CD8-positive, alpha-beta memory T cell (primary cell): ENCODE data around the gene EHMT1. TPM values are rescaled to one million over a fixed set of nuclear protein-coding genes. Genes with fewer than 3 reads are reported as not detected.

Source experiments
- CTCF ChIA-PET: fragments of 350-600 bp; sonication (Branson Sonifier 250); formaldehyde crosslinking; loops from one replicate; lab custom pipeline; 2021; ENCODE audit warnings: antibody characterized with exemption; lab: Charles Lee
- POLR2A ChIA-PET: fragments of 350-600 bp; sonication (Branson Sonifier 250); formaldehyde crosslinking; loops from one replicate; lab custom pipeline; 2021; ENCODE audit warnings: antibody characterized with exemption; lab: Charles Lee
- DNase-seq, 5 donors: peaks; one replicate each; pipeline versions ENCODE4 v3.0.0 to v3.0.0-alpha.2; 2020 to 2022; ENCODE audit warnings: mixed read lengths in 1 of 5
- H3K27ac ChIP-seq: one replicate; pipeline ENCODE4 v1.7.0; 2013; ENCODE audit warnings: low read depth, mild to moderate bottlenecking, low read length, moderate library complexity
- H3K27me3 ChIP-seq: 2 replicates; pipeline ENCODE4 v1.7.0; 2013; ENCODE audit warnings: low read length, mild to moderate bottlenecking; ENCODE audit not compliant: insufficient read depth, poor library complexity, severe bottlenecking
- H3K36me3 ChIP-seq: 2 replicates; pipeline ENCODE4 v1.7.0; 2013; ENCODE audit warnings: mild to moderate bottlenecking, low read length, moderate library complexity; ENCODE audit not compliant: insufficient read depth
- H3K4me1 ChIP-seq: 2 replicates; pipeline ENCODE4 v1.7.0; 2013; ENCODE audit warnings: mild to moderate bottlenecking, low read length, moderate library complexity; ENCODE audit not compliant: insufficient read depth
- H3K4me3 ChIP-seq: 2 replicates; pipeline ENCODE4 v1.7.0; 2013; ENCODE audit warnings: mild to moderate bottlenecking, low read length
- H3K9me3 ChIP-seq: 2 replicates; pipeline ENCODE4 v1.7.0; 2013; ENCODE audit warnings: mild to moderate bottlenecking, low read length
- H3K27ac Mint-ChIP-seq, 8 donors: one replicate each; pipeline ENCODE4 v1.8.0; 2020 to 2021; ENCODE audit warnings: mixed read lengths in 8 of 8, mild to moderate bottlenecking in 6 of 8, inconsistent platforms in 3 of 8, moderate library complexity in 3 of 8
- H3K27me3 Mint-ChIP-seq, 2 donors: one replicate each; pipeline ENCODE4 v1.8.0; 2020 to 2021; ENCODE audit warnings: mixed read lengths in 2 of 2, mild to moderate bottlenecking in 1 of 2, moderate library complexity in 1 of 2
- H3K36me3 Mint-ChIP-seq, 3 donors: one replicate each; pipeline ENCODE4 v1.8.0; 2020 to 2021; ENCODE audit warnings: mixed read lengths in 3 of 3, inconsistent platforms in 1 of 3, mild to moderate bottlenecking in 1 of 3
- H3K4me1 Mint-ChIP-seq, 3 donors: one replicate each; pipeline ENCODE4 v1.8.0; 2020 to 2021; ENCODE audit warnings: mixed read lengths in 3 of 3, inconsistent platforms in 1 of 3, mild to moderate bottlenecking in 1 of 3
- H3K4me3 Mint-ChIP-seq, 7 donors: one replicate each; pipeline ENCODE4 v1.8.0; 2020 to 2021; ENCODE audit warnings: mixed read lengths in 7 of 7, mild to moderate bottlenecking in 6 of 7, moderate library complexity in 4 of 7, inconsistent platforms in 2 of 7
- H3K9me3 Mint-ChIP-seq, 5 donors: one replicate each; pipeline ENCODE4 v1.8.0; 2020 to 2022; ENCODE audit warnings: mixed read lengths in 5 of 5, mild to moderate bottlenecking in 3 of 5, moderate library complexity in 2 of 5, inconsistent platforms in 1 of 5
- polyA plus RNA-seq: library from polyadenylated mRNA; unstranded; fragments of 300-500 nt; fragmentation: Illumina TruSeq; gene quantifications from one replicate; pipeline ENCODE4 v1.2.3, GENCODE V29; 2021
- total RNA-seq, 2 experiments: library from RNA; stranded (reverse); gene quantifications; one replicate each; pipeline ENCODE4 v1.2.3, GENCODE V29; 2021

Gene EHMT1
- total and polyA plus RNA-seq, 3 experiments from 2014 or later = 37.0 to 74.6 (median 68.9) TPM

DNA sequence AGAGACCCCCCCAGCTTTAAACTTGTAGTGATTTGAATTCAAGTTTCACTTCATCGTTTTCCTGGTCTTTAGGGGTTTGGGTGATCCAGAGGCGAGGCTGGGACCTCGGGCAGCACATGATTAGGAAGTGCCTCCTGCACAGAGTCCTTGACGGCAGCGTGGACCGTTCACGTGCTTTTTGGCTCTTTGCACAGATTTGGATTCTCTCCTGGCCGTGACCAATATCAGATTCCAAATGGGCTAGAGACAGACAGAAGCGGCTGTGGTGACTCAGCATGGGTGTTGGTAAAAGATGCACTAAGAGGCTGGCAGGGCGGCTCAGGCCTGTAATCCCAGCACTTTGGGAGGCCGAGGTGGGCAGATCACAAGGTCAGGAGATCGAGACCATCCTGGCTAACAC lies 141.6 kb downstream of the EHMT1 start:
- ChIA-PET POLR2A (no interaction called here), CTCF (no interaction called here)
- peaks cover 37% of the 10 kb centered on the region for H3K36me3 ChIP-seq
- Mint-ChIP-seq H3K4me1 (peaks cover 32 to 54% (median 54%) of the 10 kb centered on the region in 3 donors), H3K36me3 (peaks cover 30 to 86% (median 42%) of the 10 kb centered on the region in 3 donors), H3K4me3 (no peak overlapping the region), H3K27me3 (no peaks in the 10 kb centered on the region), H3K27ac (peak overlapping the region in 1 of 8 donors; percentile 90), H3K9me3 (peaks cover 0 to 4% (median 2%) of the 10 kb centered on the region in 5 donors)
- peaks cover 5% of the 10 kb centered on the region for H3K4me1 ChIP-seq
- no peak for DNase-seq
- H3K27me3 ChIP-seq = no peaks in the 10 kb centered on the region
- H3K4me3 ChIP-seq = no peak overlapping the region
- no peak overlapping the region for H3K27ac ChIP-seq
- H3K9me3 ChIP-seq = no peaks in the 10 kb centered on the region

DNA sequence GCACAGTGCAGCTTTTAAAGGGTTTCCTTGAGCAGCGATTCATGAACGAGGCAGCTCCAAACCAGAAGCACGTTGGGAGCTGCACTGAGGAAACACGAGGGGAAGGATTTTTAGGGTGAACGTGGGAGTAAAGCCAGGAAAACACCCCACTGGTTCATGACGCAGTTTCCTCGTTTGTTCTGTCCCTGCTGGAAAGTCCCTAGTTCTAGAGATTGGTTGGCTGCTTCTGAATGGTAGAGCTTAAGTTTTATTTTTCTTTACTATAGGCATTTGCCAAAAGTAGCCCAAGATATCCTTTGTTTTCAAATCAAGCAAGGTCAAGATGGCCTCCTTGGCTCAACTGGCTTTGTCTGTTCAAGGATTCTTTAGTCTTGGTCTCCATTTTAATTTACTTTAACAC lies 142.2 kb downstream of the EHMT1 start:
- Histone ChIP-seq H3K4me1 (peaks cover 5% of the 10 kb centered on the region), H3K27me3 (no peaks in the 10 kb centered on the region), H3K36me3 (peaks cover 34% of the 10 kb centered on the region), H3K9me3 (no peaks in the 10 kb centered on the region), H3K27ac (no peak overlapping the region), H3K4me3 (no peak overlapping the region)
- Mint-ChIP-seq H3K27me3 (no peaks in the 10 kb centered on the region), H3K27ac (peak overlapping the region in 3 of 8 donors; percentile 29 to 54 (median 45)), H3K36me3 (peaks cover 24 to 86% (median 38%) of the 10 kb centered on the region in 3 donors), H3K9me3 (no peaks in the 10 kb centered on the region), H3K4me1 (peaks cover 32 to 53% (median 48%) of the 10 kb centered on the region in 3 donors), H3K4me3 (no peak overlapping the region)
- CTCF ChIA-PET = no interaction called here
- POLR2A ChIA-PET = no interaction called here
- no peak for DNase-seq

DNA sequence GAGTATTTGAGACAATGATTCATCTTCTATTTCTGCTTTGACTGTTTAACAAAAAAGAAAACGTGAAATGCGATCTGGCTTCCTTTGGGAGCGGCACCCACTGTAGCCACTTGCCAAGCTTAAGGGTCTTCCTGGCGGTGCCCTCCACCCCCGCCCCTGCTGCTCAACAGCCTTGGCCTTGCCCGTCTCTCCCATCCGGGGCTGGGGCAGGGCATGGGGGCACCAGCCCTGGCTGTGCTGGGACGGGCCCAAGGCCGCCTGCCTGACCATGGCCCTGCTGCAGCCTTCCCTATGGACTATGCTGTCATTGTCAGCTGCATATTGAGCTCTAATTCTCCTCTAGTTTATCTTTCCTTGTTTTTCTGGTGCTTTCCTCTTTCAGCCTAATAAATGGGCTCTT lies 143.0 kb downstream of the EHMT1 start:
- no peak overlapping the region for H3K4me3 ChIP-seq
- Mint-ChIP-seq H3K27ac (peak overlapping the region in 3 of 8 donors; percentile 60 to 70 (median 68)), H3K4me3 (no peak overlapping the region), H3K4me1 (peaks cover 24 to 46% (median 41%) of the 10 kb centered on the region in 3 donors), H3K9me3 (no peaks in the 10 kb centered on the region), H3K27me3 (no peaks in the 10 kb centered on the region), H3K36me3 (peaks cover 18 to 86% (median 32%) of the 10 kb centered on the region in 3 donors)
- DNase-seq = no peak
- POLR2A ChIA-PET = no interaction called here
- CTCF ChIA-PET = no interaction called here
- peaks cover 35% of the 10 kb centered on the region for H3K36me3 ChIP-seq
- peaks cover 5% of the 10 kb centered on the region for H3K4me1 ChIP-seq
- H3K27me3 ChIP-seq = no peaks in the 10 kb centered on the region
- no peak overlapping the region for H3K27ac ChIP-seq
- H3K9me3 ChIP-seq = no peaks in the 10 kb centered on the region

DNA sequence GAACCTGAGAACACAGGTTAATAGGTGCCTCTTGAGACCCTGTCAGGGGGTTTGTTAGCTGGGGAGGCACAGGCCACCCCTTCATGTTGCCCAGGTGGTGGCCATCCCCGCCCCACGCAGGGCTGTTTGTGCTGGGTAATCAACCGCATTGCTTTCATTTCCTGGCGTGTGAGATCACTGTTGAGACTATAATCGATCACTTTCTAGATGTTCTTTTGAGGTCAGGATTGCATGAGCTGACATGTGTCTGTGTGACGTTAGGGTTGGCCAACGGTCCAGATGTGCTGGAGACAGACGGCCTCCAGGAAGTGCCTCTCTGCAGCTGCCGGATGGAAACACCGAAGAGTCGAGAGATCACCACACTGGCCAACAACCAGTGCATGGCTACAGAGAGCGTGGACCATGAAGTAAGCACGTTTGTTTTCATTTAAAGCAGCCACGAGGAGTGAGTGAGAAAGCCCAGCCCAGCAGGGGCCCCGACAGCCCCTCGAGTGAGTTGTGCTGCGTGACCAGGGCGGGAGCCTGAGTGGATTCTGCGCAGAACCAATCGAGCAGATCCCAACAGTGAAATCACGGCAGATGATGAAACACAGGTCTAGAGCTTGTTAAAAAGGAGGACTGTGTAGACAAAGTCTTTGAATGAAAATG lies 143.7 kb downstream of the EHMT1 start:
- peaks cover 40% of the 10 kb centered on the region for H3K36me3 ChIP-seq
- peak overlapping the region in 2 of 8 donors; percentile 17 to 19 for H3K27ac Mint-ChIP-seq
- H3K4me1 Mint-ChIP-seq = peaks cover 17 to 38% (median 33%) of the 10 kb centered on the region in 3 donors
- no peaks in the 10 kb centered on the region for H3K9me3 Mint-ChIP-seq
- DNase-seq = no peak
- no peaks in the 10 kb centered on the region for H3K9me3 ChIP-seq
- H3K4me3 Mint-ChIP-seq = no peak overlapping the region
- no peaks in the 10 kb centered on the region for H3K27me3 ChIP-seq
- H3K27me3 Mint-ChIP-seq = no peaks in the 10 kb centered on the region
- H3K27ac ChIP-seq = no peak overlapping the region
- peaks cover 5% of the 10 kb centered on the region for H3K4me1 ChIP-seq
- CTCF ChIA-PET = no interaction called here
- H3K36me3 Mint-ChIP-seq = peaks cover 18 to 86% (median 31%) of the 10 kb centered on the region in 3 donors
- POLR2A ChIA-PET = no interaction called here
- H3K4me3 ChIP-seq = no peak overlapping the region

DNA sequence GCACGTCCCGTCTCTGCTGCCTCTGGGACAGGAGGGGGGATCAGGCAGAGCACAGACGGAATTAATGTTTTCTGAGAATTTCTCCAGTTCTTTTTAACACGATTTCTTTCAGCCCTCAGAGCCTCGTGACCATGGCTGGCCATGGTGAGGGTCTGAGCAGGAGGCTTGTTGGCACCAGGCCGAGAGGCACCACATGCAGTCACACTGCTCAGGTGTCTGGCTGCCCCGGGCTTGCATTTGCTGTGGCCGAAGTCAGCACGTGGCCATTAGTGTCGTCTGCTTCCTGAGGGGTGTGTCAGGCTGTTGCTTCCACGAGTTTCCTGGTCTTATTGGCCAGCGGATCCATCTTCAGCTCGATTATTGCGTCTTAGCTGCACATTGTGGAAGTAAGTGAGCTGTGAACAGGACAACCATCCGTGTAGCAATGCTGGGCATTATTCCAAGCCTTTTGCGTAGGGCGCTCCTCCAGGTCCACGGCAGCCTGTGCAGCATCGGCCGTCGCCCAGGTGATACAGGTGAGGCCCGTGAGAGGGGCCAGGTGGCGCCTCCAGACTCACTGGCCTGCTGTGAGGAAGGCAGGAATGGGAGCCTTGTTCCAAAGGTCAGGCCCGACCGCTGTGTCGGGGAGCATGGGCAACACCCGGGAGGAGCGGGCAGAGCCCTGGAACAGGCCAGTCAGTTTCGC lies 144.6 kb downstream of the EHMT1 start:
- Mint-ChIP-seq H3K4me1 (peaks cover 8 to 29% (median 25%) of the 10 kb centered on the region in 3 donors), H3K4me3 (no peak overlapping the region), H3K9me3 (no peaks in the 10 kb centered on the region), H3K27ac (no peak overlapping the region), H3K36me3 (peaks cover 11 to 83% (median 27%) of the 10 kb centered on the region in 3 donors), H3K27me3 (no peaks in the 10 kb centered on the region)
- no peak overlapping the region for H3K4me3 ChIP-seq
- no peaks in the 10 kb centered on the region for H3K9me3 ChIP-seq
- no peak for DNase-seq
- H3K27me3 ChIP-seq = no peaks in the 10 kb centered on the region
- H3K27ac ChIP-seq = no peak overlapping the region
- CTCF ChIA-PET = no interaction called here
- POLR2A ChIA-PET = no interaction called here
- peaks cover 34% of the 10 kb centered on the region for H3K36me3 ChIP-seq
- no peaks in the 10 kb centered on the region for H3K4me1 ChIP-seq

DNA sequence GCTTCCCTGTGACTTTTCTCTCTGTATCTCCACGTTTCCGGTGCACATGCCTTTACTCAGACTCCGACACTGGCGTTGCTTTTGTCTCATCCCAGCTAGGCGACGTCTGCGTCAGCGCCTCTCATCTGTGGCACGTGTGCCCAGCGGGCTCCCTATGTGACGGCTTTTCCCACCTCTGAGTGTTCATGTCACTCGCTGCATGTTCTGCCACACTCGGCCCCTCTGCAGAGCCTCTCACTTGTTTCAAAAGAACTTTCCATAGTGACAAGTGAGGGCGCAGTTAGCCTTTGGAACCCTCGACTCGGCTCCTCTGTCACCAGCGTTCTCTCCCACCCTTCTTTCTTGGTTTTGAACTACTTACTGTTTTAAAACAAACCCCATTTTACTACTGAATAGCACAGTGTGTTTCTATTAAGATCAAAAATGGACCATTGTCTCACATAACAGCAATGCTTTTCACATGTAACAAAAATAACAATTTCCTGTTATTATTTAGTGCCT lies 145.4 kb downstream of the EHMT1 start:
- POLR2A ChIA-PET = no interaction called here
- H3K27me3 ChIP-seq = no peaks in the 10 kb centered on the region
- Mint-ChIP-seq H3K4me1 (peaks cover 7 to 24% (median 18%) of the 10 kb centered on the region in 3 donors), H3K27me3 (no peaks in the 10 kb centered on the region), H3K4me3 (peak overlapping the region in 1 of 7 donors; percentile 19), H3K9me3 (no peaks in the 10 kb centered on the region), H3K36me3 (peaks cover 13 to 81% (median 26%) of the 10 kb centered on the region in 3 donors), H3K27ac (peak overlapping the region in 2 of 8 donors; percentile 66 to 76)
- no peak overlapping the region for H3K4me3 ChIP-seq
- H3K36me3 ChIP-seq = peaks cover 29% of the 10 kb centered on the region
- H3K4me1 ChIP-seq = no peaks in the 10 kb centered on the region
- no peak for DNase-seq
- H3K27ac ChIP-seq = no peak overlapping the region
- CTCF ChIA-PET = no interaction called here
- H3K9me3 ChIP-seq = no peaks in the 10 kb centered on the region

DNA sequence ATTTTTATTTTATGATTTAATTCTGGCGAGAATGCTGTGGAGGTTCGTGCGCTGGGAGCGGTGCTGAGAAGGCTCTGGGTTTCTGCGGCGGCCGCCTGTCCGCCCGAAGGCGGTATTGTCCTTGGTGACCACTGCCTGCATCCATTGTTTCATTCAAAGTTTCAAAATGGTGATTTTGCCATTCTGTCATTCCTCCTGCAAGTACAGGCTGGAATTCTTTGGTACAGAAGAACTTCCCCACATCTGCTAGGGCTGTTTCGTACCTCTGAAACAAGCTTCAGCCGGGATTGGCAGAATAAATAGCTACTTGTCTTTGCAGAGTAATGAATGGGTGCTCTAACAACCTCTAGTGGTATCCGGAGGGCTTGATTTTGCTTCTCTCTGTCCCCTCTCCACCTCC lies 146.2 kb downstream of the EHMT1 start:
- H3K36me3 ChIP-seq = peaks cover 26% of the 10 kb centered on the region
- no peaks in the 10 kb centered on the region for H3K9me3 Mint-ChIP-seq
- H3K27me3 ChIP-seq = no peaks in the 10 kb centered on the region
- H3K4me3 ChIP-seq = no peak overlapping the region
- no peak for DNase-seq
- H3K36me3 Mint-ChIP-seq = peaks cover 21 to 81% (median 26%) of the 10 kb centered on the region in 3 donors
- H3K4me1 Mint-ChIP-seq = peaks cover 2 to 17% (median 17%) of the 10 kb centered on the region in 3 donors
- H3K4me1 ChIP-seq = no peaks in the 10 kb centered on the region
- H3K27ac ChIP-seq = no peak overlapping the region
- no peaks in the 10 kb centered on the region for H3K9me3 ChIP-seq
- POLR2A ChIA-PET = no interaction called here
- peak overlapping the region in 1 of 8 donors; percentile 53 for H3K27ac Mint-ChIP-seq
- CTCF ChIA-PET = no interaction called here
- H3K27me3 Mint-ChIP-seq = no peaks in the 10 kb centered on the region
- no peak overlapping the region for H3K4me3 Mint-ChIP-seq

DNA sequence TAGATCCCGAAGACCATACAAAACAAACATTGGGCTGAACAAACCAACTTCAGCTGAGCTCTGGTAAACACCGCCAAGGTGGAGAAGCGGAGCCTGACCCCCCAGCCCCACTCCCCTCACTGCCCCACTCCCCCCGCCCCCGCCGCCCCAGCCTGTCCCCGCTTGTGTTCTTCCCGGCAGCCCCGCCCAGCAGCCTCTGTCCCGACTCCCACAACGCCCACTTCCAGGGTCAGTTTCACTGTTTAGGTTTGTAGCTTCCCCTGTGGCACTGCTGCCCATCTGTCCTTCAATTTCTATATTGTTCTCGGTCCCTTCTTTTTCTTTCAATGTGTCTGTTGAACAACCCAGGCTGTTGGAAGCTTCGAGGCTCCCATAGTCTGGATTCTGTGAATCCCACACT lies 146.7 kb downstream of the EHMT1 start:
- DNase-seq = no peak
- Histone ChIP-seq H3K27me3 (no peaks in the 10 kb centered on the region), H3K27ac (no peak overlapping the region), H3K36me3 (peaks cover 26% of the 10 kb centered on the region), H3K9me3 (no peaks in the 10 kb centered on the region), H3K4me3 (no peak overlapping the region), H3K4me1 (no peaks in the 10 kb centered on the region)
- H3K27me3 Mint-ChIP-seq = no peaks in the 10 kb centered on the region
- H3K27ac Mint-ChIP-seq = peak overlapping the region in 3 of 8 donors; percentile 46 to 89 (median 52)
- H3K4me1 Mint-ChIP-seq = peaks cover 6 to 22% (median 13%) of the 10 kb centered on the region in 3 donors
- peaks cover 26 to 81% (median 31%) of the 10 kb centered on the region in 3 donors for H3K36me3 Mint-ChIP-seq
- H3K9me3 Mint-ChIP-seq = peaks cover 0 to 2% (median 0%) of the 10 kb centered on the region in 5 donors
- CTCF ChIA-PET = no interaction called here
- H3K4me3 Mint-ChIP-seq = no peak overlapping the region
- POLR2A ChIA-PET = no interaction called here
